ENCODE measurements around the gene NGFR.
"Not testable (repeated sequence)": the region's sequence is repeated elsewhere in the genome, so short reads cannot be mapped to it uniquely, and the experiment has no call there.

The NGFR gene

GRCh38 chr17:49549691-49550678, 54.9 kb downstream of the NGFR start:
- WGBS (ENCODE audit: insufficient coverage), result 97% methylated on average over 16 of the region's 20 CpGs
- H3K4me3 ChIP-seq (ENCODE audit: control insufficient read depth in 1 of 7, extremely low read depth in 1 of 7, insufficient read depth in 4 of 7, low read depth in 2 of 7, low read length in 6 of 7), result no peak overlapping the region
- no peaks in the 10 kb centered on the region for H3K36me3 ChIP-seq (ENCODE audit: control insufficient read depth in 4 of 4, insufficient read depth in 4 of 4, low read length in 3 of 4)
- ChIA-PET CTCF (interaction anchor here (0.9 to 3.5 kb wide), 3 partner anchors 29 to 142 kb away, joined by 3 to 17 read pairs (median 3); no protein-coding TSS in a partner anchor), POLR2A (no interaction called here)
- H3K4me1 ChIP-seq (ENCODE audit: control extremely low read depth in 1 of 4, control insufficient read depth in 4 of 4, insufficient read depth in 4 of 4, low read length in 3 of 4), result no peaks in the 10 kb centered on the region
- DNase-seq, result no peak
- H3K9me3 ChIP-seq (ENCODE audit: control extremely low read depth in 1 of 5, control insufficient read depth in 4 of 5, insufficient read depth in 2 of 5, low read depth in 1 of 5, low read length in 4 of 5), result no peaks in the 10 kb centered on the region
- H3K27ac ChIP-seq (ENCODE audit: insufficient read depth in 1 of 2, low read depth in 1 of 2, low read length in 2 of 2, poor library complexity in 1 of 2, severe bottlenecking in 2 of 2), result no peak overlapping the region
- no peaks in the 10 kb centered on the region for H3K27me3 ChIP-seq (replicated peaks in 2 of 5; ENCODE audit: control insufficient read depth in 4 of 5, insufficient read depth in 5 of 5, low read length in 4 of 5)

- H3K4me3 ChIP-seq (ENCODE audit: control insufficient read depth in 1 of 7, extremely low read depth in 1 of 7, insufficient read depth in 4 of 7, low read depth in 2 of 7, low read length in 6 of 7); H3K27me3 ChIP-seq (replicated peaks in 2 of 5; ENCODE audit: control insufficient read depth in 4 of 5, insufficient read depth in 5 of 5, low read length in 4 of 5); H3K4me1 ChIP-seq (ENCODE audit: control extremely low read depth in 1 of 4, control insufficient read depth in 4 of 4, insufficient read depth in 4 of 4, low read length in 3 of 4); H3K36me3 ChIP-seq (ENCODE audit: control insufficient read depth in 4 of 4, insufficient read depth in 4 of 4, low read length in 3 of 4); H3K27ac ChIP-seq (ENCODE audit: insufficient read depth in 1 of 2, low read depth in 1 of 2, low read length in 2 of 2, poor library complexity in 1 of 2, severe bottlenecking in 2 of 2); DNase-seq; POLR2A ChIA-PET; H3K9me3 ChIP-seq (ENCODE audit: control extremely low read depth in 1 of 5, control insufficient read depth in 4 of 5, insufficient read depth in 2 of 5, low read depth in 1 of 5, low read length in 4 of 5): not testable (repeated sequence)
- 96% methylated on average over 9 of the region's 9 CpGs for WGBS (ENCODE audit: insufficient coverage)
- CTCF ChIA-PET, result interaction anchor here (0.7 to 3.5 kb wide), 2 partner anchors 143 to 223 kb away, joined by 4 to 17 read pairs; no protein-coding TSS in a partner anchor
These were observed 55.7 kb downstream of the NGFR start for GRCh38 chr17:49550764-49551163.

- Histone ChIP-seq H3K4me1 (ENCODE audit: control extremely low read depth in 1 of 4, control insufficient read depth in 4 of 4, insufficient read depth in 4 of 4, low read length in 3 of 4) (peaks cover 0 to 7% (median 5%) of the 10 kb centered on the region in 4 experiments), H3K4me3 (ENCODE audit: control insufficient read depth in 1 of 7, extremely low read depth in 1 of 7, insufficient read depth in 4 of 7, low read depth in 2 of 7, low read length in 6 of 7) (no peak overlapping the region), H3K36me3 (ENCODE audit: control insufficient read depth in 4 of 4, insufficient read depth in 4 of 4, low read length in 3 of 4) (no peaks in the 10 kb centered on the region), H3K27me3 (replicated peaks in 2 of 5; ENCODE audit: control insufficient read depth in 4 of 5, insufficient read depth in 5 of 5, low read length in 4 of 5) (no peaks in the 10 kb centered on the region), H3K9me3 (ENCODE audit: control extremely low read depth in 1 of 5, control insufficient read depth in 4 of 5, insufficient read depth in 2 of 5, low read depth in 1 of 5, low read length in 4 of 5) (no peaks in the 10 kb centered on the region), H3K27ac (ENCODE audit: insufficient read depth in 1 of 2, low read depth in 1 of 2, low read length in 2 of 2, poor library complexity in 1 of 2, severe bottlenecking in 2 of 2) (no peak overlapping the region)
- no peak for DNase-seq
- WGBS (ENCODE audit: insufficient coverage), result 96% methylated on average over 11 of the region's 12 CpGs
- CTCF ChIA-PET, result interaction anchor here (0.7 to 3.5 kb wide), 5 partner anchors 11 to 222 kb away, joined by 3 to 17 read pairs (median 4); no protein-coding TSS in a partner anchor
- POLR2A ChIA-PET, result interaction anchor here (0.6 kb wide), 1 partner anchor 142 kb away, joined by 3 read pairs; no protein-coding TSS in a partner anchor
These were observed 56.4 kb downstream of the NGFR start for GRCh38 chr17:49551221-49552069.

- ChIA-PET POLR2A (interaction anchor here (0.7 kb wide), 1 partner anchor 38 kb away, joined by 4 read pairs; no protein-coding TSS in a partner anchor), CTCF (interaction anchor here (0.7 to 3.5 kb wide), 5 partner anchors 10 to 186 kb away, joined by 3 to 17 read pairs (median 4); no protein-coding TSS in a partner anchor)
- Histone ChIP-seq H3K4me3 (ENCODE audit: control insufficient read depth in 1 of 7, extremely low read depth in 1 of 7, insufficient read depth in 4 of 7, low read depth in 2 of 7, low read length in 6 of 7) (no peak overlapping the region), H3K27ac (ENCODE audit: insufficient read depth in 1 of 2, low read depth in 1 of 2, low read length in 2 of 2, poor library complexity in 1 of 2, severe bottlenecking in 2 of 2) (no peak overlapping the region), H3K36me3 (ENCODE audit: control insufficient read depth in 4 of 4, insufficient read depth in 4 of 4, low read length in 3 of 4) (no peaks in the 10 kb centered on the region), H3K4me1 (ENCODE audit: control extremely low read depth in 1 of 4, control insufficient read depth in 4 of 4, insufficient read depth in 4 of 4, low read length in 3 of 4) (peaks cover 0 to 7% (median 6%) of the 10 kb centered on the region in 4 experiments), H3K9me3 (ENCODE audit: control extremely low read depth in 1 of 5, control insufficient read depth in 4 of 5, insufficient read depth in 2 of 5, low read depth in 1 of 5, low read length in 4 of 5) (no peaks in the 10 kb centered on the region), H3K27me3 (replicated peaks in 2 of 5; ENCODE audit: control insufficient read depth in 4 of 5, insufficient read depth in 5 of 5, low read length in 4 of 5) (no peaks in the 10 kb centered on the region)
- WGBS (ENCODE audit: insufficient coverage), result 98% methylated on average over 25 of the region's 27 CpGs
- DNase-seq, result no peak
These were observed 57.1 kb downstream of the NGFR start for GRCh38 chr17:49552070-49552751.

GRCh38 chr17:49553676-49554335, 58.7 kb downstream of the NGFR start:
- ChIA-PET POLR2A (no interaction called here), CTCF (interaction anchor here (0.6 to 5.4 kb wide), 3 partner anchors 118 to 444 kb away, joined by 3 to 24 read pairs (median 4); no protein-coding TSS in a partner anchor)
- Histone ChIP-seq H3K36me3 (ENCODE audit: control insufficient read depth in 4 of 4, insufficient read depth in 4 of 4, low read length in 3 of 4) (no peaks in the 10 kb centered on the region), H3K27ac (ENCODE audit: insufficient read depth in 1 of 2, low read depth in 1 of 2, low read length in 2 of 2, poor library complexity in 1 of 2, severe bottlenecking in 2 of 2) (no peak overlapping the region), H3K9me3 (ENCODE audit: control extremely low read depth in 1 of 5, control insufficient read depth in 4 of 5, insufficient read depth in 2 of 5, low read depth in 1 of 5, low read length in 4 of 5) (no peaks in the 10 kb centered on the region), H3K4me1 (ENCODE audit: control extremely low read depth in 1 of 4, control insufficient read depth in 4 of 4, insufficient read depth in 4 of 4, low read length in 3 of 4) (peaks cover 0 to 7% (median 6%) of the 10 kb centered on the region in 4 experiments), H3K27me3 (replicated peaks in 2 of 5; ENCODE audit: control insufficient read depth in 4 of 5, insufficient read depth in 5 of 5, low read length in 4 of 5) (peaks cover 0 to 2% (median 0%) of the 10 kb centered on the region in 5 experiments), H3K4me3 (ENCODE audit: control insufficient read depth in 1 of 7, extremely low read depth in 1 of 7, insufficient read depth in 4 of 7, low read depth in 2 of 7, low read length in 6 of 7) (no peak overlapping the region)
- DNase-seq, result no peak
- WGBS (ENCODE audit: insufficient coverage), result 89% methylated on average over 7 of the region's 8 CpGs

All from common myeloid progenitor, CD34-positive (primary cell).